DND-41 (cell line): ENCODE results near the gene GTPBP1.

Experiments used
- ATAC-seq: fragments of 200-7000 bp; cut with Tn5 transposase; 3 replicates; pipeline ENCODE4 v1.9.1; 2021; ENCODE audit warnings: low read depth; ENCODE audit not compliant: insufficient read depth
- DNase-seq: peaks from one replicate; pipeline ENCODE4 v3.0.0-alpha.2; 2020
- H2AFZ ChIP-seq: 2 replicates; pipeline ENCODE4 v1.6.0; 2012; ENCODE audit warnings: low read depth, low read length
- H3K27ac ChIP-seq: 2 replicates; pipeline ENCODE4 v1.5.1; 2012; ENCODE audit warnings: low read length, inconsistent platforms
- H3K27me3 ChIP-seq: fragments of 200-600 bp; sonication (generic); 2 replicates; pipeline ENCODE4 v1.6.0; 2012; ENCODE audit warnings: low read length, mild to moderate bottlenecking, inconsistent platforms; ENCODE audit not compliant: insufficient read depth, poor library complexity
- H3K36me3 ChIP-seq: 2 replicates; pipeline ENCODE4 v1.5.1; 2012; ENCODE audit warnings: low read length, inconsistent platforms; ENCODE audit not compliant: insufficient read depth
- H3K4me1 ChIP-seq: 2 replicates; pipeline ENCODE4 v1.5.1; 2012; ENCODE audit warnings: mild to moderate bottlenecking, low read length; ENCODE audit not compliant: insufficient read depth
- H3K4me2 ChIP-seq: 2 replicates; pipeline ENCODE4 v1.6.0; 2012; ENCODE audit warnings: mild to moderate bottlenecking, moderate library complexity, low read length, inconsistent platforms; ENCODE audit not compliant: insufficient read depth
- H3K4me3 ChIP-seq, 2 experiments: fragments of 200-600 bp in 1 of 2; shearing (Covaris generic) in 1 of 2; 2 replicates each; pipeline ENCODE4 v1.5.1; 2012 to 2016; ENCODE audit warnings: inconsistent platforms in 2 of 2, low read length in 2 of 2, mild to moderate bottlenecking in 2 of 2, low read depth in 1 of 2, moderate library complexity in 1 of 2
- H3K79me2 ChIP-seq: 2 replicates; pipeline ENCODE4 v1.6.0; 2012; ENCODE audit warnings: low read length, inconsistent platforms; ENCODE audit not compliant: insufficient read depth
- H3K9ac ChIP-seq: 2 replicates; pipeline ENCODE4 v1.6.0; 2012; ENCODE audit warnings: low read depth, mild to moderate bottlenecking, inconsistent platforms, low read length, moderate library complexity
- H3K9me3 ChIP-seq: 2 replicates; pipeline ENCODE4 v1.5.1; 2012; ENCODE audit warnings: low read length, moderate library complexity, mild to moderate bottlenecking, inconsistent platforms; ENCODE audit not compliant: insufficient read depth, severe bottlenecking
- H4K20me1 ChIP-seq: 2 replicates; pipeline ENCODE4 v1.6.0; 2012; ENCODE audit warnings: low read length; ENCODE audit not compliant: insufficient read depth
- CTCF ChIP-seq: IDR thresholded peaks from 2 replicates; pipeline ENCODE4 v1.5.1; 2012; ENCODE audit warnings: borderline replicate concordance, low read length, moderate library complexity, mild to moderate bottlenecking; ENCODE audit not compliant: poor library complexity, severe bottlenecking; ENCODE audit errors: extremely low read depth
- EZH2 ChIP-seq: IDR thresholded peaks from 3 replicates; pipeline ENCODE4 v1.6.1; 2012; ENCODE audit warnings: borderline replicate concordance, low read depth, mild to moderate bottlenecking, moderate library complexity, low read length, inconsistent platforms; ENCODE audit not compliant: severe bottlenecking

Gene GTPBP1

GRCh38 chr22:38705235-38706100 lies at the start of gene GTPBP1:
GTPBP1 (plus strand) TSS chr22:38705944; CDS start chr22:38705956, 12 bp downstream.
- Histone ChIP-seq H3K79me2 (peaks cover 57% of the 10 kb centered on the region), H3K9ac (peak within 1 kb of the TSS; percentile 84), H3K27me3 (no peaks in the 10 kb centered on the region), H3K4me3 (peak within 1 kb of the TSS; percentile 67 to 69), H3K9me3 (no peaks in the 10 kb centered on the region), H3K27ac (peak within 1 kb of the TSS; percentile 89), H3K4me2 (peak within 1 kb of the TSS; percentile 76), H3K36me3 (peaks cover 32% of the 10 kb centered on the region), H3K4me1 (peaks cover 47% of the 10 kb centered on the region), H2AFZ (peak within 1 kb of the TSS; percentile 89), H4K20me1 (peaks cover 41% of the 10 kb centered on the region)
- ATAC-seq: peak; percentile 87
- TF ChIP-seq CTCF (no peak), EZH2 (no peak)
- peak; percentile 99 for DNase-seq

- DNase-seq: peak; percentile 81
- Histone ChIP-seq H3K9ac (peak within 1 kb of the TSS; percentile 77), H2AFZ (peak within 1 kb of the TSS; percentile 90), H3K4me2 (peak within 1 kb of the TSS; percentile 92), H3K4me3 (peak within 1 kb of the TSS; percentile 71 to 87), H3K9me3 (no peaks in the 10 kb centered on the region), H3K36me3 (peaks cover 6% of the 10 kb centered on the region), H3K27me3 (no peaks in the 10 kb centered on the region), H3K27ac (peak within 1 kb of the TSS; percentile 98), H3K79me2 (peaks cover 23% of the 10 kb centered on the region), H3K4me1 (peaks cover 20% of the 10 kb centered on the region), H4K20me1 (no peaks in the 10 kb centered on the region; the same call in 1 of the 2 replicates)
- peak; percentile 84 for ATAC-seq
- TF ChIP-seq EZH2 (no peak), CTCF (peak; percentile 5)
Observed at GRCh38 chr22:38656256-38657044, 49.3 kb upstream of the GTPBP1 start, which contains the start of the genes CBY1 and FAM227A. CBY1 (plus strand) TSS chr22:38656638; CDS start chr22:38668055, 11,417 bp downstream. FAM227A (minus strand) TSS chr22:38656392; CDS start chr22:38650168, 6,224 bp downstream.

- Histone ChIP-seq H3K4me3 (peak overlapping the region; percentile 71 to 87), H3K36me3 (peaks cover 6% of the 10 kb centered on the region), H3K4me2 (peak overlapping the region; percentile 92), H3K79me2 (peaks cover 23% of the 10 kb centered on the region), H3K9me3 (no peaks in the 10 kb centered on the region), H3K27ac (peak overlapping the region; percentile 98), H3K4me1 (peaks cover 20% of the 10 kb centered on the region), H4K20me1 (no peaks in the 10 kb centered on the region; the same call in 1 of the 2 replicates), H3K27me3 (no peaks in the 10 kb centered on the region), H3K9ac (peak overlapping the region; percentile 77), H2AFZ (peak overlapping the region; percentile 90)
- peak; percentile 59 for ATAC-seq
- peak; percentile 51 for DNase-seq
- TF ChIP-seq CTCF (peak; percentile 1), EZH2 (no peak)
Observed at GRCh38 chr22:38657045-38657909, 48.5 kb upstream of the GTPBP1 start.
